Mesendoderm (in vitro differentiated cells): ENCODE results near the gene FGR.

Source experiments
- DNase-seq: peaks from one replicate; pipeline ENCODE4 v3.0.0; 2013
- H2AK5ac ChIP-seq: 2 replicates; pipeline ENCODE4 v1.6.1; 2013; ENCODE audit warnings: low read length, inconsistent platforms
- H2BK120ac ChIP-seq: 2 replicates; pipeline ENCODE4 v1.6.1; 2013; ENCODE audit warnings: low read depth, mild to moderate bottlenecking, low read length, moderate library complexity, mixed read lengths
- H2BK15ac ChIP-seq: replicated peaks from 2 replicates; pipeline ENCODE4 v1.6.1; 2013; ENCODE audit warnings: low read depth, mild to moderate bottlenecking, moderate library complexity
- H2BK5ac ChIP-seq: 2 replicates; pipeline ENCODE4 v1.6.1; 2013; ENCODE audit warnings: low read length, inconsistent platforms
- H3K18ac ChIP-seq: 2 replicates; pipeline ENCODE4 v1.6.1; 2013; ENCODE audit warnings: mild to moderate bottlenecking, low read length, mixed read lengths
- H3K23ac ChIP-seq: one replicate; pipeline ENCODE4 v1.6.1; 2013; ENCODE audit warnings: low read length
- H3K27ac ChIP-seq: 2 replicates; pipeline ENCODE4 v1.5.1; 2013; ENCODE audit warnings: low read depth, mild to moderate bottlenecking, inconsistent platforms, low read length, moderate library complexity
- H3K27me3 ChIP-seq: 2 replicates; pipeline ENCODE4 v1.6.1; 2013; ENCODE audit warnings: low read length, control low read depth, mild to moderate bottlenecking, inconsistent platforms; ENCODE audit not compliant: insufficient read depth, poor library complexity
- H3K36me3 ChIP-seq: 2 replicates; pipeline ENCODE4 v1.6.1; 2013; ENCODE audit warnings: low read length, inconsistent platforms; ENCODE audit not compliant: control insufficient read depth, insufficient read depth
- H3K4ac ChIP-seq: one replicate; pipeline ENCODE4 v1.6.1; 2013; ENCODE audit warnings: low read depth, mild to moderate bottlenecking, low read length, moderate library complexity
- H3K4me1 ChIP-seq: 2 replicates; pipeline ENCODE4 v1.6.1; 2013; ENCODE audit warnings: low read depth, low read length, inconsistent platforms; ENCODE audit not compliant: control insufficient read depth
- H3K4me2 ChIP-seq: 2 replicates; pipeline ENCODE4 v1.6.1; 2013; ENCODE audit warnings: low read length
- H3K4me3 ChIP-seq: 2 replicates; pipeline ENCODE4 v1.5.1; 2013; ENCODE audit warnings: mild to moderate bottlenecking, low read length
- H3K56ac ChIP-seq: one replicate; pipeline ENCODE4 v1.6.1; 2013; ENCODE audit warnings: low read length
- H3K79me1 ChIP-seq: 2 replicates; pipeline ENCODE4 v1.6.1; 2013; ENCODE audit warnings: low read length, inconsistent platforms
- H3K79me2 ChIP-seq: 2 replicates; pipeline ENCODE4 v1.6.1; 2013; ENCODE audit warnings: mild to moderate bottlenecking, low read length; ENCODE audit not compliant: control insufficient read depth, insufficient read depth
- H3K9ac ChIP-seq: 2 replicates; pipeline ENCODE4 v1.6.1; 2013; ENCODE audit warnings: low read length, inconsistent platforms
- H4K5ac ChIP-seq: one replicate; pipeline ENCODE4 v1.6.1; 2013; ENCODE audit warnings: low read length
- H4K8ac ChIP-seq: one replicate; pipeline ENCODE4 v1.6.1; 2013; ENCODE audit warnings: low read depth, mild to moderate bottlenecking, control low read depth, low read length, moderate library complexity
- WGBS: extraction: QIAGEN DNeasy Blood & Tissue Kit; methylation state at CpG from one replicate; pipeline ENCODE4 v1.1.7; 2013; ENCODE audit warnings: low lambda C conversion rate, missing lambda C conversion rate; ENCODE audit not compliant: insufficient coverage; ENCODE audit errors: extremely low coverage; 5-methylcytosine and 5-hydroxymethylcytosine counted together

The FGR gene

DNA sequence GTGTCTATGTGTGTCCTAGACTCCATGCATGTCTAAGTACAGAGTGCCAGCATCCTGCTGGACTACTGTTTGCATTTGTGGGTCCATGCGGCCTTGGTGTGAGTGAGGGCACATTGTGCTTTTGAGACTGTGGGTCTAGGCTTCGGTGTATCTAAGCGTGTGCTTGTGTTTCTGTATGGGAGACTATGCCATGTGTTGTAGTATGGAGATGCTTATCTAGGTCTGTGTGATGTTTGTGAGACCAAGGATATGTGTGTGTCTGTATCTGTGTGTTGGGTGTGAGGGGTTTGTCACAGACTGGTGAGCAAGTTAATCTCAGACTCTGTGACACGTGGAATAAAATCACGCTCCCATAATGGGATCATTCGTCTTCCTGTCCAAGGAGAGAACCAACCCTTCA is 45.5 kb downstream of the FGR start:
- WGBS: no CpG with 5 or more reads among the region's 6 CpGs
- no peak overlapping the region for H2BK120ac ChIP-seq
- H3K4me1 ChIP-seq: peaks cover 15% of the 10 kb centered on the region
- H3K9ac ChIP-seq: no peak overlapping the region
- H3K18ac ChIP-seq: no peak overlapping the region
- H3K79me1 ChIP-seq: peaks cover 52% of the 10 kb centered on the region
- no peak overlapping the region for H4K8ac ChIP-seq
- no peak overlapping the region for H3K4me2 ChIP-seq
- H2AK5ac ChIP-seq: no peak overlapping the region
- no peak overlapping the region for H3K27ac ChIP-seq
- no peak overlapping the region for H4K5ac ChIP-seq
- no peak overlapping the region for H3K56ac ChIP-seq
- H3K4ac ChIP-seq: no peak overlapping the region
- no peak overlapping the region for H2BK5ac ChIP-seq
- no peak for DNase-seq
- H3K36me3 ChIP-seq: no peaks in the 10 kb centered on the region
- no peak overlapping the region for H3K23ac ChIP-seq
- H3K4me3 ChIP-seq: no peak overlapping the region
- no peaks in the 10 kb centered on the region for H3K27me3 ChIP-seq
- H2BK15ac ChIP-seq: no peak overlapping the region
- H3K79me2 ChIP-seq: peaks cover 25% of the 10 kb centered on the region

DNA sequence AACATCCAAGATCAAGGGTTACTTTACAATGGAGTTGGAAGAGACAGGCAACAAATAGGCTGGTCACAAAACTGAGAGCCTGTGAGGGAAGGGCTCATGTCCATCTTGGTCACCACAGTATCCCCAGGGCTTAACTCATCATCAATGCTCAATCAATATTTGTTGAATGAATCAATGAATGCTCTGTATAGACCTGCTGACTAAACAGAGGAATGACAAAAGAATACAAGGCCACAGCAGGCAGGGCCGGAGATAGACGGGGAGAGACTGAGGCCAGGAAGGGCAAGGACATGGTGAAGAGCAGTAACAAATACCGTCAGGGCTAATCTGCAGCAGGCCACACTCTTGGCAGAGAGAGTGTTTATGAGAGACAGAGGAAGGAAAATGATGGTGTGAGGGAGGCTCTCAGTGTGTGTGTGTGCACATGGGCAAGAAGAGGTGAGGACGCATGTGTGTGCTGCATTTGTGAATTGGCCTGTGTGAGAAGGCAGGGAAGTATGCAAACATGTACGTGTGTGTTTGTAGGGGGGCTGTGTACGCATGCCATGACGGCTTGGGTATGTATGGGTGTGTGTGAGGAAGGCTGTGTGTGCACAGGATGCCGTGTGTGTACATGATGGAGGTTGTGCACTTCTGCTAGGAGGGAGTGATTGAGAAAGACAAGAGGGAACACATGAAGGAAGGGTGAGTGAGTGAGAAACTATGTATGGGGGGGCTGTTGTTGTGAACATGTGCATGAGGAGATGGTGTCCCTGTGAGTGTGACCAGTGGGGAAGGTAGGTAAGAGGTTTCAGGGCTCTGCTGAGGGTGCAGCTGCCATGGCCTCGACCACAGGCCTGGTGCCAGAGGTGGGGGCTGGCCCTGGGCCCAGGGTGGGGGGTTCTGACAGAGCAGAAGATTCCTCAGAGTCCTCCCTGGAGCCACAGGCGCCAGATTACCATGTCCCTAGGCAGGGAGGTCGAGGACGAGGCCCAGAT is 46.4 kb downstream of the FGR start:
- Histone ChIP-seq H3K79me2 (peaks cover 18% of the 10 kb centered on the region), H4K8ac (no peak overlapping the region), H3K4me3 (no peak overlapping the region), H3K56ac (no peak overlapping the region), H3K79me1 (peaks cover 47% of the 10 kb centered on the region), H2BK5ac (no peak overlapping the region), H2BK15ac (no peak overlapping the region), H3K27ac (no peak overlapping the region), H3K4me1 (peaks cover 6% of the 10 kb centered on the region), H3K36me3 (no peaks in the 10 kb centered on the region), H3K27me3 (no peaks in the 10 kb centered on the region), H3K23ac (no peak overlapping the region), H4K5ac (no peak overlapping the region), H2AK5ac (no peak overlapping the region), H3K4ac (no peak overlapping the region), H3K9ac (no peak overlapping the region), H3K4me2 (no peak overlapping the region), H3K18ac (no peak overlapping the region), H2BK120ac (no peak overlapping the region)
- DNase-seq: no peak
- no CpG with 5 or more reads among the region's 12 CpGs for WGBS

DNA sequence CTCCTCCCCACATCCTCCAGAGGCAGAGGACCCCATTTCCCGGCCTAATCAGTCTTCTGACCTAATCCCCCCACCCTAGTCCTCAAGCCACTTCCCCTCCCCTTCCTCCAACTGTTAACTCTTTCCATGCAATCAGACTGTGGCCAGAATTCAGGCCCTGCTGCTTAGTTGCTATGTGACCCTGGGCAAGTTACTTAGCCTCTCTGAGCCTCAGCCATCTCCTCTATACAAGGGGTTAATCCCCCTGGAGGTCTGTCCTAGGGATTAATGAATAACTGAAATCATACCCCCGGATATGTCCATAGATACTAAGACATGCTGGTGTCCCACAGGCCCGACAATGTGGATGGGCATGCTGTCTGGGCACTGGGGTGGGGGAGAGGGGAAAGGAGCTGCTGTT is 49.3 kb downstream of the FGR start:
- H2AK5ac ChIP-seq: no peak overlapping the region
- no peak overlapping the region for H3K4me3 ChIP-seq
- no peak overlapping the region for H3K4ac ChIP-seq
- no peaks in the 10 kb centered on the region for H3K4me1 ChIP-seq
- H4K8ac ChIP-seq: no peak overlapping the region
- H3K27me3 ChIP-seq: no peaks in the 10 kb centered on the region
- H3K27ac ChIP-seq: no peak overlapping the region
- no peak overlapping the region for H2BK120ac ChIP-seq
- H2BK15ac ChIP-seq: no peak overlapping the region
- H3K9ac ChIP-seq: no peak overlapping the region
- no peak overlapping the region for H3K23ac ChIP-seq
- WGBS: no CpG with 5 or more reads among the region's 3 CpGs
- H4K5ac ChIP-seq: no peak overlapping the region
- no peak overlapping the region for H3K4me2 ChIP-seq
- no peak overlapping the region for H3K56ac ChIP-seq
- H3K79me2 ChIP-seq: peaks cover 2% of the 10 kb centered on the region
- no peak overlapping the region for H3K18ac ChIP-seq
- H3K36me3 ChIP-seq: no peaks in the 10 kb centered on the region
- H2BK5ac ChIP-seq: no peak overlapping the region
- H3K79me1 ChIP-seq: peaks cover 38% of the 10 kb centered on the region
- no peak for DNase-seq

DNA sequence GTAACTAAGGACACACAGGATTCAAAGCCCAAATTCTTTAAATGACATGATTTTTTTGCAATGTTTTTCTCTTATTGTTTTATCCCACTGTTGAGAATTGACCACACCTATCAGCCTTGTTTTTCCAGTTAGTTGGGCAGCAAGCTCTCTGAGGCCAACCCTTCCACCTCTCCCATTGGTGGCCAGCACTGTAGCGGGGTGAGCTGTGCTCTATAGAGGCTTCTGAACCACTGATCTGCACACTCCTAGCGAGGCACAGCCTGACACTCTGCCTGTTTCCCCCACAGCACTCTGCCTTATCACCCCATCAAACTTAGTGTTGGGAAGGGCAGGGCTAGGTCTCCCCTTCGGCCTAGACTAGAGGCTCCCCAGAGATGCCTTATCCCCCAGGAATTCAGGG is 50.5 kb downstream of the FGR start:
- Histone ChIP-seq H4K8ac (no peak overlapping the region), H3K4ac (no peak overlapping the region), H2BK120ac (no peak overlapping the region), H2BK15ac (no peak overlapping the region), H3K4me2 (no peak overlapping the region), H4K5ac (no peak overlapping the region), H3K18ac (no peak overlapping the region), H3K79me2 (peaks cover 2% of the 10 kb centered on the region), H3K36me3 (no peaks in the 10 kb centered on the region), H2AK5ac (no peak overlapping the region), H3K27ac (no peak overlapping the region), H2BK5ac (no peak overlapping the region), H3K4me3 (no peak overlapping the region), H3K79me1 (peaks cover 39% of the 10 kb centered on the region), H3K9ac (no peak overlapping the region), H3K4me1 (no peaks in the 10 kb centered on the region), H3K23ac (no peak overlapping the region), H3K27me3 (no peaks in the 10 kb centered on the region), H3K56ac (no peak overlapping the region)
- no peak for DNase-seq
- no CpG with 5 or more reads among the region's 3 CpGs for WGBS

DNA sequence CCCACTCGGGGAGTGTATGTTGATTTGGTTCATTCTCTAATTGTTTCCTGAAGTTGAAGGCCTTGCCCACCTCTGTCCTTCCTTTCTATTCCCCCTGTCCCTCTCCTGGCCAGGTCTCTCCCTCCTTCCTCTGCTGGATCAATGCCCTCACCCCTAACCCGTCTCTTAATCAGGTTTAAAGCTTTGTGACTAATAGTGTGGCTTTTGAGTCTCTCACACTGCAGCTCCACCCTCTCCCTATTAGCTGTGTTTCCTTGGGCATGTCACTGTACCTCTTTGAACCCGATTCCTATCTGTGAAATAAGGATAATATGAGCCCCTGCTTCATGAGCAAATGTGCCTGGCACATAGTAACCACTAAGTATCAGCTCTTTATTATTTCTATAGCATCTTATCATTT is 51.5 kb downstream of the FGR start:
- H3K4ac ChIP-seq: no peak overlapping the region
- no peak overlapping the region for H3K27ac ChIP-seq
- peaks cover 38% of the 10 kb centered on the region for H3K79me1 ChIP-seq
- no peak overlapping the region for H4K8ac ChIP-seq
- no peak for DNase-seq
- H3K4me2 ChIP-seq: no peak overlapping the region
- H3K79me2 ChIP-seq: peaks cover 2% of the 10 kb centered on the region
- WGBS: no CpG with 5 or more reads among the region's 3 CpGs
- H3K4me3 ChIP-seq: no peak overlapping the region
- H2BK15ac ChIP-seq: no peak overlapping the region
- no peak overlapping the region for H3K56ac ChIP-seq
- no peaks in the 10 kb centered on the region for H3K36me3 ChIP-seq
- H3K4me1 ChIP-seq: no peaks in the 10 kb centered on the region
- H2BK120ac ChIP-seq: no peak overlapping the region
- no peak overlapping the region for H3K23ac ChIP-seq
- no peak overlapping the region for H3K18ac ChIP-seq
- no peak overlapping the region for H2AK5ac ChIP-seq
- H3K9ac ChIP-seq: no peak overlapping the region
- no peak overlapping the region for H2BK5ac ChIP-seq
- no peak overlapping the region for H4K5ac ChIP-seq
- H3K27me3 ChIP-seq: no peaks in the 10 kb centered on the region
